Measurements from ENCODE around the gene MARK3. TPM values are rescaled to one million over a fixed set of nuclear protein-coding genes. Genes with fewer than 3 reads are reported as not detected.

MARK3 gene
- total and polyA plus RNA-seq, 9 donors: 54.7 to 83.3 (median 59.1) TPM

DNA sequence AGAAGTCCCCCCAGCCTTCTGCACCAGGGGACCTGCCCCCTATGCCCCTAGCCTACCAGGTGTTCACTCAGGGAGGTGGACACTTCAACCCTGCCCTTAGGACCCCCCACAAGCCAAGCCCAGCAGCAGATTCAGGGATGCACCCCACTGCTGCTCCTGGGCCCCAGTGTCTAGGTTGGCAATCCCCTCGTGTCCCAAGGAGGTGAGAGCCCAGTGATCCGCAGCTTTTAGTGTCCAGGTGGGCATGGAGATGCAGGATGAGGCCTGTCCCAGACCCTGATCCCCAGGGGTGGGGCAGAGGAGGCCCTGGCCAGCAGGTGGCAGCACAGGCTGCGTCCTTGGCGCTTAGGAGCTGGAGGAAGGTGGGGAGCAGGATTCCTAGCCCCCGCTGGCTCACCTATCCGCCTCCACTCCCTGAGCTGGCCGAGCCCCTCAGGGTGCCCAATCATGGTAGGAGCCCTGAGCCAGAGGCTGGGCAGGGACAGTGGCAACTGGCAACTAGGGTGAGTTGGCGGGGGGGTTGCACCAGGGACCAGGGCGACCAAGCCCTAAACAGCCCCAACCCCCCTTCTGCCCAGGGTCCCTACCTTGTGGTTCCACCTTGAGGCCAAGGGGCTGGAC, 133.3 kb downstream of the MARK3 start:
- no peak overlapping the region for H3K27ac ChIP-seq (ENCODE audit: low read length)
- peaks cover 26% of the 10 kb centered on the region for H3K27me3 ChIP-seq (ENCODE audit: control insufficient read depth, insufficient read depth, low read length)
- H3K4me1 ChIP-seq (ENCODE audit: control insufficient read depth, insufficient read depth, low read length): peaks cover 53% of the 10 kb centered on the region
- peaks cover 11% of the 10 kb centered on the region for H3K36me3 ChIP-seq (ENCODE audit: control insufficient read depth, insufficient read depth, low read length)
- no peaks in the 10 kb centered on the region for H3K9me3 ChIP-seq (replicated peaks; ENCODE audit: control insufficient read depth, low read depth, low read length)
- DNase-seq: peak; percentile 54
- H3K4me3 ChIP-seq (ENCODE audit: low read length): no peak overlapping the region
- WGBS (ENCODE audit: insufficient coverage): 53% methylated on average over 3 of the region's 9 CpGs

DNA sequence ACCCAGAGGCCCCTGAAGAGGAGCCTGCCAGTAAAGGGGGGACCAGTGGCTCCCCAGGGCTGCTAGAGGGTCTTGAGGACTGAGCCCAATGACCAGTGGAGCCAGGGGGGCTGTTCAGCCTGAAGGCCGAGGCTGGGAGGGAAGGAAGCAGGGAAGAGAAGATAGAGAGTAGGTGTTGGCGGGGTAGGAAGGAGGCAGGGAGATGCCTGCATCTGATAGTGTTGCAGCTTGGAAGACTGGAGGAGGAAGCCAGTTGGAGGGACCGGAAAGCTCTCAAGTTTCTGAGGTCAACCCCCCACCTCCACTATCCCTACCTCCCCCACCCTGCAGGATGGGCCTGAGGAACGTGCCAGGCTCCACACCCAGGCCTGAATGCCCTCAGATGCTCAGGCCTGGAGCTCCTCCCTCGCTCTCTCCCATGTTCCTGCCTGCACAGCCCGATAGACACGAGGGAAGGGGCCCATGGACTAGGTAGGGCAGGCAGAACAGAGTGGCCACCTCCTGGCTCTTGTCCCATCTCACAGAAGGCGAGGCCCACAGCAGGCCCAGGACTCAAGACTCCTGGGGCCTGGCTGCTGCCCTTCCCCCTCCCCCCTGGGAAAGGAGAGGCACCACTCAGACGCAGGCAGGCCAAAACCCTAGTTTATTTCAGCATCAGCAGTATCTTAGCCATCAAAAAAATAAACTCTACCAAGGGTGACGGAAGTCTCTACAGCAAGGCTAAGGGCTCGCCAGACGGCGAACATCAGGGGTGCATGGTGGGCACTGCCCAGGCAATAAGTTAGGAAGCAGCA, 134.0 kb downstream of the MARK3 start:
- Histone ChIP-seq H3K27ac (ENCODE audit: low read length) (no peak overlapping the region), H3K4me3 (ENCODE audit: low read length) (no peak overlapping the region), H3K27me3 (ENCODE audit: control insufficient read depth, insufficient read depth, low read length) (peaks cover 30% of the 10 kb centered on the region), H3K4me1 (ENCODE audit: control insufficient read depth, insufficient read depth, low read length) (peaks cover 57% of the 10 kb centered on the region), H3K36me3 (ENCODE audit: control insufficient read depth, insufficient read depth, low read length) (peaks cover 11% of the 10 kb centered on the region), H3K9me3 (replicated peaks; ENCODE audit: control insufficient read depth, low read depth, low read length) (no peaks in the 10 kb centered on the region)
- 60% methylated on average over 4 of the region's 13 CpGs for WGBS (ENCODE audit: insufficient coverage)
- no peak for DNase-seq

- peaks cover 63% of the 10 kb centered on the region for H3K4me1 ChIP-seq (ENCODE audit: control insufficient read depth, insufficient read depth, low read length)
- H3K27ac ChIP-seq (ENCODE audit: low read length): no peak overlapping the region
- H3K36me3 ChIP-seq (ENCODE audit: control insufficient read depth, insufficient read depth, low read length): peaks cover 11% of the 10 kb centered on the region
- H3K4me3 ChIP-seq (ENCODE audit: low read length): no peak overlapping the region
- H3K27me3 ChIP-seq (ENCODE audit: control insufficient read depth, insufficient read depth, low read length): peaks cover 32% of the 10 kb centered on the region
- WGBS (ENCODE audit: insufficient coverage): 73% methylated on average over 15 of the region's 22 CpGs
- DNase-seq: no peak
- H3K9me3 ChIP-seq (replicated peaks; ENCODE audit: control insufficient read depth, low read depth, low read length): no peaks in the 10 kb centered on the region
Observed at GRCh38 chr14:103519837-103520212, 134.6 kb downstream of the MARK3 start.

DNA sequence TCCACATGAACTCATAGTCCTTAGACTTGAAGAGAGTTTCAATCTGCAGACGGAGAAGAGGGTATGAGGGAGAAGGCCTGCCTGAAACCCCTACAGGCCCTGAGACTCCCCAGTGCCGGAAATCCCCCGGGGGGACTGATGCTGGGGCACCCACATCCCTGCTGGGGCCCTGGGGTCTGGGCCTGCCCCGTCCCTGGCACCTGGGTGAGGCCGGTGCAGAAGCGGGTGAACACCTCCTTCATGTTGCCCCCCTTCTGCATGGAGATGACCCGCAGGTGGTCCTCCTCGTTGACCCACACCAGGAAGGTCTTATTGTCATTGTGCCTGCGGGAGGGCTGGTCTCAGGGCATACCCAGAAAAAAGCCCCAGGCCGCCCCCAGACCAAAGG, 135.0 kb downstream of the MARK3 start:
- H3K36me3 ChIP-seq (ENCODE audit: control insufficient read depth, insufficient read depth, low read length): peaks cover 11% of the 10 kb centered on the region
- H3K4me1 ChIP-seq (ENCODE audit: control insufficient read depth, insufficient read depth, low read length): peaks cover 66% of the 10 kb centered on the region
- peaks cover 32% of the 10 kb centered on the region for H3K27me3 ChIP-seq (ENCODE audit: control insufficient read depth, insufficient read depth, low read length)
- H3K4me3 ChIP-seq (ENCODE audit: low read length): peak overlapping the region; percentile 50
- no peak overlapping the region for H3K27ac ChIP-seq (ENCODE audit: low read length)
- DNase-seq: no peak
- 79% methylated on average over 6 of the region's 10 CpGs for WGBS (ENCODE audit: insufficient coverage)
- H3K9me3 ChIP-seq (replicated peaks; ENCODE audit: control insufficient read depth, low read depth, low read length): no peaks in the 10 kb centered on the region

- Histone ChIP-seq H3K36me3 (ENCODE audit: control insufficient read depth, insufficient read depth, low read length) (peaks cover 11% of the 10 kb centered on the region), H3K4me1 (ENCODE audit: control insufficient read depth, insufficient read depth, low read length) (peaks cover 69% of the 10 kb centered on the region)
- 2% methylated on average over 45 of the region's 66 CpGs for WGBS (ENCODE audit: insufficient coverage)
Observed at GRCh38 chr14:103520657-103521437, 135.6 kb downstream of the MARK3 start.

GRCh38 chr14:103521438-103521950, 136.3 kb downstream of the MARK3 start:
- no peak for DNase-seq
- WGBS (ENCODE audit: insufficient coverage): 0% methylated on average over 77 of the region's 77 CpGs
- Histone ChIP-seq H3K27me3 (ENCODE audit: control insufficient read depth, insufficient read depth, low read length) (peaks cover 32% of the 10 kb centered on the region), H3K27ac (ENCODE audit: low read length) (no peak overlapping the region), H3K4me3 (ENCODE audit: low read length) (peak overlapping the region; percentile 51), H3K4me1 (ENCODE audit: control insufficient read depth, insufficient read depth, low read length) (peaks cover 73% of the 10 kb centered on the region), H3K9me3 (replicated peaks; ENCODE audit: control insufficient read depth, low read depth, low read length) (no peaks in the 10 kb centered on the region), H3K36me3 (ENCODE audit: control insufficient read depth, insufficient read depth, low read length) (peaks cover 11% of the 10 kb centered on the region)

More at GRCh38 chr14:103520657-103521437, 135.6 kb downstream of the MARK3 start:
- Histone ChIP-seq H3K9me3 (replicated peaks; ENCODE audit: control insufficient read depth, low read depth, low read length) (no peaks in the 10 kb centered on the region), H3K4me3 (ENCODE audit: low read length) (peak overlapping the region; percentile 50), H3K27ac (ENCODE audit: low read length) (no peak overlapping the region), H3K27me3 (ENCODE audit: control insufficient read depth, insufficient read depth, low read length) (peaks cover 32% of the 10 kb centered on the region)
- peak; percentile 86 for DNase-seq

GRCh38 chr14:103521951-103522563, 136.8 kb downstream of the MARK3 start:
- peaks cover 11% of the 10 kb centered on the region for H3K36me3 ChIP-seq (ENCODE audit: control insufficient read depth, insufficient read depth, low read length)
- H3K4me1 ChIP-seq (ENCODE audit: control insufficient read depth, insufficient read depth, low read length): peaks cover 76% of the 10 kb centered on the region
- no peak overlapping the region for H3K27ac ChIP-seq (ENCODE audit: low read length)
- peak overlapping the region; percentile 51 for H3K4me3 ChIP-seq (ENCODE audit: low read length)
- peak; percentile 43 for DNase-seq
- peaks cover 32% of the 10 kb centered on the region for H3K27me3 ChIP-seq (ENCODE audit: control insufficient read depth, insufficient read depth, low read length)
- under 1% methylated on average over 73 of the region's 74 CpGs for WGBS (ENCODE audit: insufficient coverage)
- no peaks in the 10 kb centered on the region for H3K9me3 ChIP-seq (replicated peaks; ENCODE audit: control insufficient read depth, low read depth, low read length)

- Histone ChIP-seq H3K4me1 (ENCODE audit: control insufficient read depth, insufficient read depth, low read length) (peaks cover 75% of the 10 kb centered on the region), H3K4me3 (ENCODE audit: low read length) (peak within 1 kb of the TSS; percentile 51), H3K9me3 (replicated peaks; ENCODE audit: control insufficient read depth, low read depth, low read length) (no peaks in the 10 kb centered on the region), H3K36me3 (ENCODE audit: control insufficient read depth, insufficient read depth, low read length) (peaks cover 11% of the 10 kb centered on the region), H3K27me3 (ENCODE audit: control insufficient read depth, insufficient read depth, low read length) (peaks cover 32% of the 10 kb centered on the region), H3K27ac (ENCODE audit: low read length) (no peak within 1 kb of the TSS)
- peak; percentile 79 for DNase-seq
- under 1% methylated on average over 103 of the region's 107 CpGs for WGBS (ENCODE audit: insufficient coverage)
Observed at GRCh38 chr14:103522649-103523574, 137.7 kb downstream of the MARK3 start, which contains the start of gene CKB. Gene CKB (minus strand): TSS chr14:103522830. CDS start chr14:103522493, 337 bp downstream.

GRCh38 chr14:103523575-103523954, 138.3 kb downstream of the MARK3 start:
- Histone ChIP-seq H3K27me3 (ENCODE audit: control insufficient read depth, insufficient read depth, low read length) (peaks cover 32% of the 10 kb centered on the region), H3K27ac (ENCODE audit: low read length) (no peak overlapping the region), H3K9me3 (replicated peaks; ENCODE audit: control insufficient read depth, low read depth, low read length) (no peaks in the 10 kb centered on the region), H3K4me1 (ENCODE audit: control insufficient read depth, insufficient read depth, low read length) (peaks cover 75% of the 10 kb centered on the region), H3K4me3 (ENCODE audit: low read length) (no peak overlapping the region), H3K36me3 (ENCODE audit: control insufficient read depth, insufficient read depth, low read length) (peaks cover 11% of the 10 kb centered on the region)
- no peak for DNase-seq
- 21% methylated on average over 7 of the region's 10 CpGs for WGBS (ENCODE audit: insufficient coverage)
